LHCN-M2 (cell line): Measurements from ENCODE around the gene CMTM2. TPM values are rescaled to one million over a fixed set of nuclear protein-coding genes. Genes with fewer than 3 reads are reported as not detected.
"Not testable (repeated sequence)": the region's sequence is repeated elsewhere in the genome, so short reads cannot be mapped to it uniquely, and the experiment has no call there.

ENCODE experiments used
- DNase-seq: peaks from one replicate; pipeline ENCODE4 v3.0.0-alpha.2; 2012; ENCODE audit warnings: low read depth
- total RNA-seq: library from RNA; depleted of rRNA; stranded (reverse); fragments of >200 nt; gene quantifications from 2 replicates; pipeline ENCODE4 v1.2.3, GENCODE V29; 2014; rRNA removed

The CMTM2 gene
- total RNA-seq, 1 experiment from 2014 or later, result not detected

DNA sequence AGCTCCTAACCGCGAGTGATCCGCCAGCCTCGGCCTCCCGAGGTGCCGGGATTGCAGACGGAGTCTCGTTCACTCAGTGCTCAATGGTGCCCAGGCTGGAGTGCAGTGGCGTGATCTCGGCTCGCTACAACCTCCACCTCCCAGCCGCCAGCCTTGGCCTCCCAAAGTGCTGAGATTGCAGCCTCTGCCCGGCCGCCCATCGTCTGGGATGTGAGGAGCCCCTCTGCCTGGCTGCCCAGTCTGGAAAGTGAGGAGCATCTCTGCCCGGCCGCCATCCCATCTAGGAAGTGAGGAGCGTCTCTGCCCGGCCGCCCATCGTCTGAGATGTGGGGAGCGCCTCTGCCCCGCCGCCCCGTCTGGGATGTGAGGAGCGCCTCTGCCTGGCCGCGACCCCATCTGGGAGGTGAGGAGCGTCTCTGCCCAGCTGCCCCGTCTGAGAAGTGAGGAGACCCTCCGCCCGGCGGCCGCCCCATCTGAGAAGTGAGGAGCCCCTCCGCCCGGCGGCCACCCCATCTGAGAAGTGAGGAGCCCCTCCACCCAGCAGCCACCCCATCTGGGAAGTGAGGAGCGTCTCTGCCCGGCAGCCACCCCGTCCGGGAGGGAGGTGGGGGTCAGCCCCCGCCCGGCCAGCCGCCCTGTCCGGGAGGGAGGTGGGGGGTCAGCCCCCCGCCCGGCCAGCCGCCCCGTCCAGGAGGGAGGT lies 51.4 kb downstream of the CMTM2 start:
- DNase-seq, result not testable (repeated sequence)

GRCh38 chr16:66631558-66631957 lies 52.3 kb downstream of the CMTM2 start:
- DNase-seq, result not testable (repeated sequence)

DNA sequence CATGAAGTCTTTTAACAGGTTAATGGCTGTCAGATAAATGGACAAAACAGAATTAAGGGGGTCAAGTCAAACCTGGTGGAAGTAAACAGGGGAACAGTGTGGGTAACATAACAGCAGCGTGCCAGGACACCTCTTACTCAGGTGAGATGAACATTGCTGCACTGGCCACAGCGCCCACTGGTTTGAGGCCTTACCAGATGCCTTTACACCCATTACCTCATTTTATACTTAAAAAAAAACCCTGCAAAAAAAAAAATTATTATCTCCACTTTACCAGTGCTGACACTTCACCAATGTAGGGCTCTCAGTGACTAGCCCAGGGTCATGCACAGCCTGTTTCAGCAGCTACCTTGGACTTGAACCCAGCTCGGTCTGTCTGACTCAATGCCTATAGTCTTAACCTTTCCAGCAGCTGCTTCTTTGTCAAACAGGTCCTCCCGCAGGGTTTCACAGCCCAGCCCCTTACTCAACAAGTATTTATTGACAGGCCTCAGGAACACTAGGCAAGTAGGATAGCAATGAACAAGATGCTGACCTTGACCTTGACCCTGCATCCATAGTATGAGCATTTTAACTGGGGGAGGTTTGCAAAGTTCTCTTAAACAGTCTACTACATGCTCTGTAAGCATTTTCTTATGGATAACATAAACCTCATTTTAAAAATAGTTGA lies 55.4 kb downstream of the CMTM2 start:
- no peak for DNase-seq

DNA sequence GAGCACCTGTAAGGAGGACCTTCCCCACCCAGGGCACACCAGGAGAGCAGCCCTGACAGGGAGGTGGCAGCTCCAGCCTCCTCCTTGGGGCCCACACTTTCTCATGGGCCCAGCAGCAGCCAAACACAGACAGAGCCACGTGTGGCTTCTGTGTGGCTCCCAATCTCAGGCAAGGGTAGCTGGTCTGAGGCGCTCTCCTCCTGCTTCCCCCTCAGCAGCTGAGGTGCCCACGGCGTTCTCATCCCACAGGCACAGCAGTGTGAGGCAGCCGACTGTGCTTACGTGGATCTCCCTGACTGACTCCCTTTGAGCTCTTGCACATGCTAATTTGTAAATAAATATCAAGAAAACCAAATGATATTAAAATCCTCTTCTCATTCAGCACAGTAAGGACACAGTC lies 56.1 kb downstream of the CMTM2 start:
- no peak for DNase-seq

DNA sequence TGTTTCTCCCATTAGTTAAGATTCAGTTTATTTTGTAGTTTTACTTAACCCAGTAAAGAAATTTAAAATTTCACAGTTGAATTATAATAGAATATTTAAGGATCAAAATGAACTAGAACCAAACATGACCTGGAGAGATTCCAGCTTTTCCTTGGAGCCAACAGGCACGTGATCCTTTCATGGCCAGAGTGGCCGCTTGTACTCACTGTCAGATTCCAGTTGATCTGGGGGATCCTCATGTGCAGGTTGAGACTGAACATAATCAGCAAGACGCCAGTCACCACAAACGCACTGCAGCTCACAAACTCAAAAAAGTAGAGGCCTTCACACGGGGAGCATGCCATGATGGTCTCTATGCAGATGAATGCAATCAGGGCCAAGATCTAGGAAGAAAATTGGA lies 56.9 kb downstream of the CMTM2 start:
- no peak for DNase-seq

GRCh38 chr16:66637806-66638205 lies 58.5 kb downstream of the CMTM2 start:
- DNase-seq, result no peak

Other genes starting within 250 kb of the CMTM2 start
- gene CDH5, start 212.8 kb upstream of the CMTM2 start, total RNA-seq, result not detected in 2 replicates
- gene BEAN1, start 152.2 kb upstream of the CMTM2 start, total RNA-seq, result 0.19 and 1.4 TPM in 2 replicates
- gene TK2, start 29.3 kb upstream of the CMTM2 start, total RNA-seq, result 38.2 and 40.6 TPM in 2 replicates
- 84.8 and 111 TPM in 2 replicates for gene CKLF, start 26.9 kb upstream of the CMTM2 start, total RNA-seq
- gene CMTM1, start 13.0 kb upstream of the CMTM2 start, total RNA-seq, result 3.7 and 4.3 TPM in 2 replicates
- gene CMTM3, start 25.2 kb downstream of the CMTM2 start, total RNA-seq, result 25.5 and 30.2 TPM in 2 replicates
- 11.9 and 16.4 TPM in 2 replicates for gene CMTM4, start 117.3 kb downstream of the CMTM2 start, total RNA-seq
- gene DYNC1LI2, start 172.1 kb downstream of the CMTM2 start, total RNA-seq, result 110 and 117 TPM in 2 replicates
- not detected in 2 replicates for gene TERB1, start 222.1 kb downstream of the CMTM2 start, total RNA-seq